Glomerular visceral epithelial cell (primary cell): Measurements from ENCODE around the gene SWAP70.
A peak's percentile ranks its signal among the peaks of the same experiment; 100 is the strongest.
"Not testable (repeated sequence)": the region's sequence is repeated elsewhere in the genome, so short reads cannot be mapped to it uniquely, and the experiment has no call there.

Experiments used
- DNase-seq: peaks from one replicate; pipeline ENCODE4 v3.0.0-alpha.2; 2016; ENCODE audit errors: extremely low spot score

The SWAP70 gene

GRCh38 chr11:9663699-9664275, at the start of gene SWAP70:
Gene SWAP70, plus strand, starts transcription at chr11:9664077. Its CDS starts 103 bp downstream, at chr11:9664180.
- peak; percentile 92 for DNase-seq

GRCh38 chr11:9615031-9615451, 48.8 kb upstream of the SWAP70 start:
- peak; percentile 75 for DNase-seq

GRCh38 chr11:9616042-9616675, 47.7 kb upstream of the SWAP70 start:
- no peak for DNase-seq

- DNase-seq: no peak
These were observed 47.0 kb upstream of the SWAP70 start for GRCh38 chr11:9616858-9617257.

GRCh38 chr11:9617940-9618339, 45.9 kb upstream of the SWAP70 start:
- no peak for DNase-seq

GRCh38 chr11:9619004-9619403, 44.9 kb upstream of the SWAP70 start:
- no peak for DNase-seq

GRCh38 chr11:9619971-9620370, 43.9 kb upstream of the SWAP70 start:
- DNase-seq: no peak

GRCh38 chr11:9622353-9622752, 41.5 kb upstream of the SWAP70 start:
- DNase-seq: not testable (repeated sequence)

- not testable (repeated sequence) for DNase-seq
These were observed 40.8 kb upstream of the SWAP70 start for GRCh38 chr11:9623053-9623452.

GRCh38 chr11:9624448-9624847, 39.4 kb upstream of the SWAP70 start:
- no peak for DNase-seq

GRCh38 chr11:9625162-9625561, 38.7 kb upstream of the SWAP70 start:
- DNase-seq: no peak

GRCh38 chr11:9625728-9626127, 38.1 kb upstream of the SWAP70 start:
- DNase-seq: no peak

- no peak for DNase-seq
These were observed 37.1 kb upstream of the SWAP70 start for GRCh38 chr11:9626496-9627394.

GRCh38 chr11:9629064-9629463, 34.8 kb upstream of the SWAP70 start:
- DNase-seq: no peak

- DNase-seq: no peak
These were observed 30.2 kb upstream of the SWAP70 start for GRCh38 chr11:9633679-9634078.

- DNase-seq: no peak
These were observed 27.2 kb upstream of the SWAP70 start for GRCh38 chr11:9636691-9637090.

GRCh38 chr11:9639099-9639498, 24.8 kb upstream of the SWAP70 start:
- DNase-seq: no peak

GRCh38 chr11:9639985-9640384, 23.9 kb upstream of the SWAP70 start:
- DNase-seq: no peak

GRCh38 chr11:9642894-9643293, 21.0 kb upstream of the SWAP70 start:
- DNase-seq: no peak

- peak; percentile 44 for DNase-seq
These were observed 20.1 kb upstream of the SWAP70 start for GRCh38 chr11:9643751-9644150.

GRCh38 chr11:9645881-9646280, 18.0 kb upstream of the SWAP70 start:
- DNase-seq: no peak

GRCh38 chr11:9646324-9646723, 17.6 kb upstream of the SWAP70 start:
- no peak for DNase-seq

GRCh38 chr11:9651481-9651880, 12.4 kb upstream of the SWAP70 start:
- DNase-seq: no peak
